ENCODE measurements around the gene CDCP1. TPM values are rescaled to one million over a fixed set of nuclear protein-coding genes. Genes with fewer than 3 reads are reported as not detected.

Gene CDCP1
- total RNA-seq, 4 donors from 2014 or later = 1.8 to 14.2 (median 4.0) TPM

DNA sequence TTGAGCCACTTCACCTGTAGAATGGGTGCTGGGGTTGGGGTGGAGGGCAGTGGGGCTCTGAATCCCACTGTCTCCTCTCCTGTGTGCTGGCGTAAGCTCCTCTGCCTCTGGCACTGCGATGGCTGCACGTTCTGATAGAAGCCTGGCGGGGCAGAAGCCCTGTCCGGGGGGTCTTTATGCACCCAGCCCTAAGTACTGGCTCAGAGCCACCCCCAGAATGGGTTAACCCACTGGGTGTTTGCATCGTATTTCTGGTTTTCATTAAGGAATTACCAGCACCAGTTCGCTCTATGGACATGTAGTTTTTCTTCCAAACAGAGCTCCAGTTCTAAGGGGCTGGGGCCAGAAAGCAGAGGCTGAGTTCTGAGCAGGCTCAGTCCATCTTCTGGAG lies 37.7 kb upstream of the CDCP1 start:
- H3K4me1 ChIP-seq = no peaks in the 10 kb centered on the region

DNA sequence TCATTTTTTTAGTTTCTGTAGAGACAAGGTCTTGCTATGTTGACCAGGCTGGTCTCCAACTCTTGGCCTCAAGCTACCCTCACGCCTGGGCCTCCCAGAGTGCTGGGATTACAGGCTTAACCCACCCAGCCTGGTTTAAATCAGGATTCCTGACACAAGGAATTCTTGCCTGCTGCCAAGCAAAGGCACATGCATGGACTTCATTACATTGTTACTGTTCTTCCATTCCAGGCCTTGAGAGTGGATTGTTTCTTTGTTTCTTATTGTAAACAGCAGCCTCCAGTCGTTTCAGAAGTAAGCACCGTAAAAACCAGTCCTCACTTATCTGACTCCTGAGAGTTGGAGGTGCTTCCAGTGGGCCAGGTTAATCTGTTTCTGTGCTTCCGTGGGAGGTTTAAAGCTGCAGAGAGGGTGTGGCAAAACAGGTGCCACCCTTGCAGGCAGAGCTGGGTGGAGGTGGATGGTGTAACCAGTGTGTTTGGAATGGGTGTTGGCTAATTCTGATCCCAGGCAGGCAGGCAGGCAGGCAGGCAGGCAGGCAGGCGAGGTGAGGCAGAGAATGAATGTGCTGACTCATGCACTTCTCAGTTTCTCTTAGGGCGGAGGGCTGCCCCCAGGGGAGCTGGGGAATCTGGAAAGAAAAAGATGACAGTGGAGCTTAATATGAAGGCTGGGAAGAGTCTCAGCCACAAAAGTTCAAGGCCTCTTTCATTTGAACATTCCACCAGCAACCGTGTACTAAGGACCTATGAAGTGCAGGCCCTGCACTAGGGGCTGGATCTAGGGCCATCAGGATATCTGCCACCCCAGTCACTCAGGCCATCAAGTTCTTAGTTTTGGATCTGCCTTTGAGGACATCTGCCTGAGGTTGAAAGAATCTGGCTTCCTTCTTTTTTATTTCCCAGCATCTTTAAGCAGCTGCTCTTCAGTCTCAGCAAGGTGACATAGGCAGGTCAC lies 37.0 kb upstream of the CDCP1 start:
- Histone ChIP-seq H3K4me1 (no peaks in the 10 kb centered on the region), H3K27ac (peak overlapping the region; percentile 56 to 78), H3K4me3 (no peak overlapping the region), H3K9me3 (no peaks in the 10 kb centered on the region), H3K36me3 (no peaks in the 10 kb centered on the region), H3K27me3 (no peaks in the 10 kb centered on the region)
- intact Hi-C loops (cut with DNase I; ENCODE audit: low total_unique reads) = no loop called here
- DNase-seq = no peak
- TF ChIP-seq, protein P1, sequence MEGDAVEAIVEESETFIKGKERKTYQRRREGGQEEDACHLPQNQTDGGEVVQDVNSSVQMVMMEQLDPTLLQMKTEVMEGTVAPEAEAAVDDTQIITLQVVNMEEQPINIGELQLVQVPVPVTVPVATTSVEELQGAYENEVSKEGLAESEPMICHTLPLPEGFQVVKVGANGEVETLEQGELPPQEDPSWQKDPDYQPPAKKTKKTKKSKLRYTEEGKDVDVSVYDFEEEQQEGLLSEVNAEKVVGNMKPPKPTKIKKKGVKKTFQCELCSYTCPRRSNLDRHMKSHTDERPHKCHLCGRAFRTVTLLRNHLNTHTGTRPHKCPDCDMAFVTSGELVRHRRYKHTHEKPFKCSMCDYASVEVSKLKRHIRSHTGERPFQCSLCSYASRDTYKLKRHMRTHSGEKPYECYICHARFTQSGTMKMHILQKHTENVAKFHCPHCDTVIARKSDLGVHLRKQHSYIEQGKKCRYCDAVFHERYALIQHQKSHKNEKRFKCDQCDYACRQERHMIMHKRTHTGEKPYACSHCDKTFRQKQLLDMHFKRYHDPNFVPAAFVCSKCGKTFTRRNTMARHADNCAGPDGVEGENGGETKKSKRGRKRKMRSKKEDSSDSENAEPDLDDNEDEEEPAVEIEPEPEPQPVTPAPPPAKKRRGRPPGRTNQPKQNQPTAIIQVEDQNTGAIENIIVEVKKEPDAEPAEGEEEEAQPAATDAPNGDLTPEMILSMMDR (IDR thresholded peaks at IDR 0.05) = no peak
- TF ChIP-seq POLR2A (IDR thresholded peaks at IDR 0.05) = no peak

More for the DNA sequence above, 37.7 kb upstream of the CDCP1 start:
- Histone ChIP-seq H3K36me3 (no peaks in the 10 kb centered on the region), H3K4me3 (no peak overlapping the region), H3K9me3 (no peaks in the 10 kb centered on the region), H3K27ac (peak overlapping the region; percentile 56 to 78), H3K27me3 (no peaks in the 10 kb centered on the region)
- DNase-seq = no peak
- intact Hi-C loops (cut with DNase I; ENCODE audit: low total_unique reads) = no loop called here
- no peak for TF ChIP-seq POLR2A (IDR thresholded peaks at IDR 0.05)
- TF ChIP-seq, protein P1 (IDR thresholded peaks at IDR 0.05) = no peak

GRCh38 chr3:45181496-45181895 lies 35.3 kb upstream of the CDCP1 start:
- Histone ChIP-seq H3K4me1 (no peaks in the 10 kb centered on the region), H3K27ac (no peak overlapping the region)
- no peak for TF ChIP-seq POLR2A (IDR thresholded peaks at IDR 0.05)
- TF ChIP-seq, protein P1 (IDR thresholded peaks at IDR 0.05) = no peak

GRCh38 chr3:45180899-45181298 lies 34.7 kb upstream of the CDCP1 start:
- no peak for DNase-seq
- Histone ChIP-seq H3K27ac (no peak overlapping the region), H3K27me3 (no peaks in the 10 kb centered on the region), H3K4me1 (no peaks in the 10 kb centered on the region), H3K4me3 (no peak overlapping the region), H3K36me3 (no peaks in the 10 kb centered on the region), H3K9me3 (no peaks in the 10 kb centered on the region)
- TF ChIP-seq, protein P1 (IDR thresholded peaks at IDR 0.05) = no peak
- no peak for TF ChIP-seq POLR2A (IDR thresholded peaks at IDR 0.05)
- intact Hi-C loops (cut with DNase I; ENCODE audit: low total_unique reads) = no loop called here

More at GRCh38 chr3:45181496-45181895, 35.3 kb upstream of the CDCP1 start:
- Histone ChIP-seq H3K4me3 (no peak overlapping the region), H3K36me3 (no peaks in the 10 kb centered on the region), H3K27me3 (no peaks in the 10 kb centered on the region), H3K9me3 (no peaks in the 10 kb centered on the region)
- intact Hi-C loops (cut with DNase I; ENCODE audit: low total_unique reads) = no loop called here
- no peak for DNase-seq

GRCh38 chr3:45180051-45180450 lies 33.9 kb upstream of the CDCP1 start:
- Histone ChIP-seq H3K27me3 (no peaks in the 10 kb centered on the region), H3K27ac (no peak overlapping the region), H3K4me1 (no peaks in the 10 kb centered on the region), H3K9me3 (no peaks in the 10 kb centered on the region), H3K4me3 (no peak overlapping the region), H3K36me3 (no peaks in the 10 kb centered on the region)
- DNase-seq = no peak
- intact Hi-C loops (cut with DNase I; ENCODE audit: low total_unique reads) = no loop called here
- TF ChIP-seq POLR2A (IDR thresholded peaks at IDR 0.05) = no peak
- TF ChIP-seq, protein P1 (IDR thresholded peaks at IDR 0.05) = no peak
